ENCODE data around the gene MCL1. TPM values are rescaled to one million over a fixed set of nuclear protein-coding genes. Genes with fewer than 3 reads are reported as not detected.

MCL1 gene
- total and polyA plus RNA-seq, 2 of the 13 experiments (the other 11 are each of a cell fraction or from before 2014, with no cell fraction given): 69.5 to 125 TPM

GRCh38 chr1:150579110-150579944 lies at the start of gene MCL1 (continued):
- TF ChIP-seq, protein P1, sequence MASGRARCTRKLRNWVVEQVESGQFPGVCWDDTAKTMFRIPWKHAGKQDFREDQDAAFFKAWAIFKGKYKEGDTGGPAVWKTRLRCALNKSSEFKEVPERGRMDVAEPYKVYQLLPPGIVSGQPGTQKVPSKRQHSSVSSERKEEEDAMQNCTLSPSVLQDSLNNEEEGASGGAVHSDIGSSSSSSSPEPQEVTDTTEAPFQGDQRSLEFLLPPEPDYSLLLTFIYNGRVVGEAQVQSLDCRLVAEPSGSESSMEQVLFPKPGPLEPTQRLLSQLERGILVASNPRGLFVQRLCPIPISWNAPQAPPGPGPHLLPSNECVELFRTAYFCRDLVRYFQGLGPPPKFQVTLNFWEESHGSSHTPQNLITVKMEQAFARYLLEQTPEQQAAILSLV (CRISPR knock-in tag; IDR thresholded peaks at IDR 0.05; ENCODE audit: borderline replicate concordance): peak; percentile 50; the same call in 1 of the 2 replicates
- TF ChIP-seq ZNF607 (CRISPR knock-in tag; IDR thresholded peaks at IDR 0.05; ENCODE audit: borderline replicate concordance) (peak; percentile 72; the same call in 1 of the 2 replicates), E2F2 (CRISPR knock-in tag; IDR thresholded peaks at IDR 0.05; ENCODE audit: borderline replicate concordance) (0 out of 2 replicates have a peak, but pooled peaks have one; percentile 58), ZFAT (CRISPR knock-in tag; conservative IDR thresholded peaks at IDR 0.05) (peak; percentile 82), ZNF501 (CRISPR knock-in tag; IDR thresholded peaks at IDR 0.05) (peak; percentile 24; the same call in 1 of the 2 replicates), SRSF1 (optimal IDR thresholded peaks at IDR 0.05; ENCODE audit: low read depth, low read length) (no peak), POLR2A (IDR thresholded peaks at IDR 0.05; ENCODE audit: insufficient read depth in 1 of 2, low read depth in 2 of 2, low read length in 2 of 2) (peak; percentile 95 to 99), HNF4G (IDR thresholded peaks at IDR 0.05; ENCODE audit: borderline replicate concordance, low read depth, low read length) (peak; percentile 16; the same call in 1 of the 2 replicates), HNF4G (CRISPR knock-in tag; IDR thresholded peaks at IDR 0.05; ENCODE audit: borderline replicate concordance, low read depth) (no peak), SALL2 (CRISPR knock-in tag; IDR thresholded peaks at IDR 0.05) (peak; percentile 29; the same call in 1 of the 2 replicates), KMT2A (CRISPR knock-in tag; IDR thresholded peaks at IDR 0.05) (peak; percentile 36; the same call in 1 of the 2 replicates), ZNF142 (CRISPR knock-in tag; IDR thresholded peaks at IDR 0.05) (peak; percentile 55; the same call in 1 of the 2 replicates), BCL3 (CRISPR knock-in tag; IDR thresholded peaks at IDR 0.05) (peak; percentile 68; the same call in 1 of the 2 replicates), SRSF4 (IDR thresholded peaks at IDR 0.05; ENCODE audit: low read depth, low read length, poor library complexity, severe bottlenecking) (peak; percentile 66), YEATS4 (CRISPR knock-in tag; IDR thresholded peaks at IDR 0.05; ENCODE audit: borderline replicate concordance) (peak; percentile 30; the same call in 1 of the 2 replicates), CBFB (CRISPR knock-in tag; IDR thresholded peaks at IDR 0.05) (0 out of 2 replicates have a peak, but pooled peaks have one; percentile 16), SP1 (IDR thresholded peaks at IDR 0.05) (no peak), SP1 (CRISPR knock-in tag; IDR thresholded peaks at IDR 0.05) (peak; percentile 69; the same call in 1 of the 2 replicates), MYNN (CRISPR knock-in tag; IDR thresholded peaks at IDR 0.05; ENCODE audit: low read depth) (0 out of 2 replicates have a peak, but pooled peaks have one; percentile 21)
